ENCODE data around the gene ARHGAP33.
"Not testable (repeated sequence)": the region's sequence is repeated elsewhere in the genome, so short reads cannot be mapped to it uniquely, and the experiment has no call there.

The ARHGAP33 gene

GRCh38 chr19:35796645-35797542 is 21.5 kb downstream of the ARHGAP33 start:
- DNase-seq = no peak

- no peak for DNase-seq
These were observed 22.3 kb downstream of the ARHGAP33 start for GRCh38 chr19:35797663-35798062.

- DNase-seq = no peak
These were observed 26.5 kb downstream of the ARHGAP33 start for GRCh38 chr19:35801828-35802227.

- no peak for DNase-seq
These were observed 30.2 kb downstream of the ARHGAP33 start for GRCh38 chr19:35805526-35806102.

- DNase-seq = no peak
These were observed 31.2 kb downstream of the ARHGAP33 start for GRCh38 chr19:35806597-35806996.

- no peak for DNase-seq
These were observed 32.3 kb downstream of the ARHGAP33 start for GRCh38 chr19:35807633-35808032.

- no peak for DNase-seq
These were observed 36.2 kb downstream of the ARHGAP33 start for GRCh38 chr19:35811317-35812219.

- no peak for DNase-seq
These were observed 37.1 kb downstream of the ARHGAP33 start, which contains the start of gene PRODH2 for GRCh38 chr19:35812220-35813042. TSS of gene PRODH2 (minus strand) at chr19:35812845. CDS start at chr19:35812805, 40 bp downstream.

GRCh38 chr19:35813043-35813890 is 37.9 kb downstream of the ARHGAP33 start:
- DNase-seq = no peak

GRCh38 chr19:35816262-35816661 is 40.9 kb downstream of the ARHGAP33 start:
- DNase-seq = no peak

GRCh38 chr19:35816846-35817245 is 41.5 kb downstream of the ARHGAP33 start:
- no peak for DNase-seq

- no peak for DNase-seq
These were observed 43.1 kb downstream of the ARHGAP33 start for GRCh38 chr19:35818445-35818844.

- DNase-seq = no peak
These were observed 47.2 kb downstream of the ARHGAP33 start for GRCh38 chr19:35822579-35822978.

GRCh38 chr19:35824150-35824549 is 48.8 kb downstream of the ARHGAP33 start:
- no peak for DNase-seq

GRCh38 chr19:35828692-35829301 is 53.4 kb downstream of the ARHGAP33 start:
- no peak for DNase-seq

GRCh38 chr19:35830986-35831385 is 55.6 kb downstream of the ARHGAP33 start:
- no peak for DNase-seq

GRCh38 chr19:35832054-35832453 is 56.7 kb downstream of the ARHGAP33 start:
- no peak for DNase-seq

GRCh38 chr19:35833972-35834371 is 58.6 kb downstream of the ARHGAP33 start:
- DNase-seq = no peak

GRCh38 chr19:35836096-35836495 is 60.7 kb downstream of the ARHGAP33 start:
- not testable (repeated sequence) for DNase-seq

Data from cortex of kidney (tissue), 1 donor.